ENCODE data around the gene MOGAT2. TPM values are rescaled to one million over a fixed set of nuclear protein-coding genes. Genes with fewer than 3 reads are reported as not detected.

MOGAT2 gene
- total and polyA plus RNA-seq, 5 experiments from 2014 or later, result not detected

- Mint-ChIP-seq H3K9me3 (no peaks in the 10 kb centered on the region), H3K27me3 (no peaks in the 10 kb centered on the region), H3K36me3 (no peaks in the 10 kb centered on the region), H3K4me3 (no peak overlapping the region), H3K4me1 (peaks cover 0 to 29% (median 1%) of the 10 kb centered on the region in 4 donors), H3K27ac (peak overlapping the region in 1 of 10 donors; percentile 4)
- ATAC-seq, result no peak
- POLR2A ChIA-PET, result interaction anchor here (0.6 kb wide), 1 partner anchor 86 kb away, joined by 4 read pairs; no protein-coding TSS in a partner anchor
- no peak for DNase-seq
These were observed 59.9 kb downstream of the MOGAT2 start for GRCh38 chr11:75777461-75778110.

DNA sequence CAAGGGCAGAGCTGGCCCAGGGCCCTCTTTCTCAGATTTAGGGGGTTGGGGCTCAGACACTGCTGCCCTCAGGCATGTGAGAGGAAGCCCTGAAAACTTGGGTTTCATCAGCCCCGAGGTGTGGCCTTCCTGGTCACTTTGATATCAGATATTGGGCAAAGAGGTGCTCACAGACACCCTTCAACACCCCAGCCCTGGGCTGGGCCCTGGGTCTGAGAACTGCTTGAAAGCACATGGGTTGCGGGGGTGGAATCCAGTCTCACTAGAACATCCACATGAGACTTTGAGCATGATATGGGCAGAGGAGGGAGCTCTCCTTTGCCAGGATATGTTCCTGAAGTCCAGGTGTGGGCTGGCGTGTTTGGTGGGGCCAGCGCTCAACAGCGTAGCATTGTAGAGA, 61.3 kb downstream of the MOGAT2 start:
- peaks cover 0 to 24% (median 1%) of the 10 kb centered on the region in 4 donors for H3K4me1 Mint-ChIP-seq
- no peak overlapping the region for H3K4me3 Mint-ChIP-seq

DNA sequence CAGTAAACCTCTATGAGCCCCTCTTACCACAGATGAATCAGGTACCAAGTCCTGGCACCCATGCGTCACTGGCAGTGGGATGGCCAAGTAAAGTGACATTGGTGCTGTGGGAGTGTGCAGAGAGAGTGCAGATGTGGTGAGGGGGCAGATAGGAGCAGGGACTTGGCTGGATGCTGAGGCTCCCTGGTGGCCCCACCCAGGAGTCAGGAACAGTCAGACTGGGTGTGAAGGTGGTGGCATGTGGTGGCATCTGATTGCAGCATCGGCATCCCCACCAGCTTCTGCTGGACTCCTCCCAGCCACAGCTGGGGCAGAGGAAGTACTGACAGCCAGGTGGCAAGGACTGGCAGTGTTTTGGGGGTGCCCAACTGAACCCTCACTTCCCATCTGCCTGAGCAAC, 62.3 kb downstream of the MOGAT2 start:
- POLR2A ChIA-PET, result no interaction called here
- Mint-ChIP-seq H3K27me3 (no peaks in the 10 kb centered on the region), H3K27ac (no peak overlapping the region), H3K4me1 (peaks cover 0 to 23% (median 1%) of the 10 kb centered on the region in 4 donors), H3K9me3 (no peaks in the 10 kb centered on the region), H3K4me3 (no peak overlapping the region), H3K36me3 (no peaks in the 10 kb centered on the region)
- ATAC-seq (no peak), DNase-seq (no peak)

More for the DNA sequence above, 61.3 kb downstream of the MOGAT2 start:
- no peak for DNase-seq
- H3K27ac Mint-ChIP-seq, result no peak overlapping the region
- no peaks in the 10 kb centered on the region for H3K9me3 Mint-ChIP-seq
- POLR2A ChIA-PET, result no interaction called here
- H3K27me3 Mint-ChIP-seq, result no peaks in the 10 kb centered on the region
- H3K36me3 Mint-ChIP-seq, result no peaks in the 10 kb centered on the region
- ATAC-seq, result no peak

- Mint-ChIP-seq H3K4me3 (no peak overlapping the region), H3K4me1 (peaks cover 0 to 20% (median 1%) of the 10 kb centered on the region in 4 donors), H3K9me3 (no peaks in the 10 kb centered on the region), H3K27ac (peak overlapping the region in 1 of 10 donors; percentile 27), H3K27me3 (no peaks in the 10 kb centered on the region), H3K36me3 (no peaks in the 10 kb centered on the region)
- DNase-seq (no peak), ATAC-seq (no peak)
- POLR2A ChIA-PET, result no interaction called here
These were observed 63.2 kb downstream of the MOGAT2 start for GRCh38 chr11:75780888-75781287.

DNA sequence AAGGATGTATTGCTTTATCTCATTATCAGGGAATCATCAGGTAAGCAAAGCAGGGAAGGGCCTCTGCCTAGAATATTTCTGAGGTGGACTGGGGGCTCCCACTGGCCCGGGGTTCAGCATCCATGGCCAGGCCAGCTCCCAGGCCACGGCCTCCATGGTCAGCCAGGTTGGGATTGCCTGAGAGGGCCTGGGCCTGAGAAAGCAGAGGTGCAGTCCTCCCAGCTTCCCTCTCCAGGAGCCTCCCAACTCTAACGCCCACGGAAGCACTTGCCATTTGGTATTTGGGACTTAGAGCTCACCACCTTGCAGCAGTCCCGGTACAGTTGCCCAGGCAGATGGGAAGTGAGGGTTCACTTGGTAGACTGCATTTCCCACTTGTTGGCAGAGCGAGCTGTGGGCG, 63.7 kb downstream of the MOGAT2 start:
- Mint-ChIP-seq H3K4me3 (no peak overlapping the region), H3K27ac (peak overlapping the region in 1 of 10 donors; percentile 27), H3K9me3 (no peaks in the 10 kb centered on the region), H3K27me3 (no peaks in the 10 kb centered on the region), H3K4me1 (peaks cover 0 to 20% (median 1%) of the 10 kb centered on the region in 4 donors), H3K36me3 (no peaks in the 10 kb centered on the region)
- POLR2A ChIA-PET, result no interaction called here
- ATAC-seq (no peak), DNase-seq (no peak)

- DNase-seq, result no peak
- Mint-ChIP-seq H3K27me3 (no peaks in the 10 kb centered on the region), H3K9me3 (no peaks in the 10 kb centered on the region), H3K4me1 (peaks cover 0 to 20% (median 1%) of the 10 kb centered on the region in 4 donors), H3K4me3 (no peak overlapping the region), H3K36me3 (no peaks in the 10 kb centered on the region), H3K27ac (no peak overlapping the region)
- ATAC-seq, result no peak
- POLR2A ChIA-PET, result no interaction called here
These were observed 64.2 kb downstream of the MOGAT2 start for GRCh38 chr11:75781831-75782230.

Other genes starting within 250 kb of the MOGAT2 start
- gene GDPD5, start 191.9 kb upstream of the MOGAT2 start, total RNA-seq, result 10 to 100 TPM; 13.1 to 13.4 TPM
- 1 to 10 TPM; 4.2 to 5.1 (median 4.3) TPM for gene GDPD5, start 191.9 kb upstream of the MOGAT2 start, polyA plus RNA-seq
- 10 to 100 TPM; 10.1 to 11.6 TPM for gene SERPINH1, start 155.6 kb upstream of the MOGAT2 start, total RNA-seq
- 1 to 10 TPM; 1.6 to 4.5 (median 2.8) TPM for gene SERPINH1, start 155.6 kb upstream of the MOGAT2 start, polyA plus RNA-seq
- not detected for gene MAP6, start 48.8 kb upstream of the MOGAT2 start, total RNA-seq
- not detected for gene MAP6, start 48.8 kb upstream of the MOGAT2 start, polyA plus RNA-seq
- gene DGAT2, start 50.9 kb downstream of the MOGAT2 start, total RNA-seq, result 1 to 10 TPM in 1 of 2 experiments, under 1 TPM in 1; 0.57 to 2.0 TPM
- gene DGAT2, start 50.9 kb downstream of the MOGAT2 start, polyA plus RNA-seq, result under 1 TPM in 2 of 3 donors, not detected in 1; 0.47 to 0.77 TPM
- gene UVRAG, start 97.4 kb downstream of the MOGAT2 start, total RNA-seq, result 10 to 100 TPM; 20.2 to 22.3 TPM
- gene UVRAG, start 97.4 kb downstream of the MOGAT2 start, polyA plus RNA-seq, result 10 to 100 TPM in 2 of 3 donors, 1 to 10 TPM in 1; 8.9 to 12.6 (median 10.4) TPM

All from naive thymus-derived CD8-positive, alpha-beta T cell (primary cell).